ENCODE data around the gene C8B.

Gene C8B

GRCh38 chr1:56898879-56899278 is 66.9 kb downstream of the C8B start:
- DNase-seq (ENCODE audit: low read depth) = no peak

GRCh38 chr1:56898005-56898373 is 67.8 kb downstream of the C8B start:
- DNase-seq (ENCODE audit: low read depth) = no peak

- no peak for DNase-seq (ENCODE audit: low read depth)
These were observed 68.4 kb downstream of the C8B start for GRCh38 chr1:56897150-56898004.

GRCh38 chr1:56894014-56894413 is 71.8 kb downstream of the C8B start:
- DNase-seq (ENCODE audit: low read depth) = no peak

DNA sequence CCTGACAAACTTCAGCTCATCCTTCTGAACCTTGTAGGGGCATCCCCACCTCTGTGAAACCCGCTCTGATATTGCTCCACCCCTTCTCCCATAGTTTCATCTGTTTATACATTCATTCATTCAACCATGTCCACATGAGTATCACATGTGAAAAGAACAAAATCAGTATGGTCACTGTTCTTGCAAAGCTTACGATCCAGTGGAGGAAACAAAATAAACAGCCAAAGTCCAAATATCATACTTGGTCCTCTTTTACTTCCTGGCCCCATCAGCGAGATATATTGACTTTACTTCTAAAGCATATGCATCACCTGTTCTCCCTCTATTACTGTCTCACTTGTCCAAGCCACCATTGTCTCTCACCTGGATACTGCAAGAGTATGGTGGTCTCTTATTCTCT is 75.6 kb downstream of the C8B start:
- no peak for DNase-seq (ENCODE audit: low read depth)

- DNase-seq (ENCODE audit: low read depth) = no peak
These were observed 84.4 kb downstream of the C8B start for GRCh38 chr1:56881417-56881816.

- no peak for DNase-seq (ENCODE audit: low read depth)
These were observed 85.0 kb downstream of the C8B start for GRCh38 chr1:56880774-56881173.

Data from GM04504 (cell line).